HG03558 (cell line): ENCODE data around the gene AGBL4.
"Not testable (repeated sequence)": the region's sequence is repeated elsewhere in the genome, so short reads cannot be mapped to it uniquely, and the experiment has no call there.

Experiments used
- ATAC-seq: cut with Tn5 transposase; IDR thresholded peaks from one replicate; pipeline ENCODE4 v1.9.1; 2021; ENCODE audit warnings: moderate number of reproducible peaks; ENCODE audit not compliant: unreplicated experiment; ENCODE audit errors: extremely low read depth

The AGBL4 gene

DNA sequence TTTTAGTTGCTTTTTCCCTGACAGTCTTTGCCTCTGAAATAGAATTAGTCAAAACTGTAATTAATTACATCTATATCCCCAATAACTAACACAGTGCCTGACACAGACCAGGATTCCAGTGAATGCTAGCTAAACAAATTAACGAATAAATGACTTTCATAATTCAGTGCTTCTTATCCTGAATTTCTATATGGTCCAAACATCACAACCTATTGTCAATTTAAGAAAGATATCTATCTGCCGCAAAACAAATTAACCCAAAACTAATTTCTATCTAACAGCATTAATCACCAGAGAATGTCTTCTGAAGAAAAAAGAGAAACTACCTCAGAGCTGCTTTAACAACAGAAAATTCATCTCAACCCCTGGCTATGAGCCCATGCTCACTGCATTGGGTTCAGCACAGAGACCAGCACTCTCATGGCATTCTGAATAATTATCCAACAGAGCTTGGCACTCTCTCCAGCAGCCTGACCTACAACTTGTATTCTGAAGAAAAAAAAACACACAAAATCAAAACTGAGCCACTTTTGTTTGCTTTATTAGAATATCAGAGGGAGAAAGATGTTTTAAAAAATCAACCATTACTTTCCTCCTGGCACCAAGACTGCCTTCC is 699.7 kb downstream of the AGBL4 start:
- no peak for ATAC-seq

DNA sequence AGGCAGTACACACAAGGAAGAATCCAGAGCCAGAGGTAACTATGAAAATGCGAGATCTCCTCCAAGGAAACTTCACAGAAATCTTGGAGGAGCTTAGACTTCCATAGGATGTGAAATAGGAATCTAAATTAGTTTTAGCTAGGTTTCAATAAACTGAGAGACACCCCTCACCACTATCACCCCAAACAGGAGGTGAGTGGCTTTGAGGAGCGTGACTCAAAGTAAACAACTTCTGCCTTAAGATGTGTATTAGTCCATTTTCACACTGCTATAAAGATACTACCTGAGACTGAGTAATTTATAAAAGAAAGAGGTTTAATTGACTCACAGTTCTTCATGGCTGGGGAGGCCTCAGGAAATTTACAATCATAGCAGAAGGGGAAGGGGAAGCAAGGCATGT is 703.3 kb downstream of the AGBL4 start:
- ATAC-seq, result not testable (repeated sequence)

DNA sequence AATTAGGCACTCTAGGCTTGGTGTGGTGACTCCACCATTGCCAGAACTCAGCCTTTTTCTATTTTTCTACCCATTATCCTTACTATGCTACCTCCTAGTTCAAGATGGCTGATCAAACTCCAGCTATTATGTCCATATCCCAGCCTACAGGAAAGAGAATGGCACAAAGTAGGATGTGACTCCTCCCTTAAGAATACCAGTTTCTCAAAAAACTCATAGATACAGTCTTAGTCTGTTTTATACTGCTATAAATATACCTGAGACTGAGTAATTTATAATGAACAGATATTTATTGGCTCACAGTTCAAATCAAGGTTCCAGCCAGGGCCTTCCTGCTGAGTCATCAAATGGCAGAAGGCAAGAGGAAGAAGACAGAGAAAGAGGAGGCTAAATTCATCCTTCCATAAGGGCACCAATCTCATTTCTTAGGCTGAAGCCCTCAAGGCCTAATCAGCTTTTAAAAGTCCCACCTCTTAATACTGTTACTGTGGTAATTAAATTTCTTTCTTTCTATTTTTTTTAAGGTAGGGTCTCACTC is 704.3 kb downstream of the AGBL4 start:
- ATAC-seq, result no peak

DNA sequence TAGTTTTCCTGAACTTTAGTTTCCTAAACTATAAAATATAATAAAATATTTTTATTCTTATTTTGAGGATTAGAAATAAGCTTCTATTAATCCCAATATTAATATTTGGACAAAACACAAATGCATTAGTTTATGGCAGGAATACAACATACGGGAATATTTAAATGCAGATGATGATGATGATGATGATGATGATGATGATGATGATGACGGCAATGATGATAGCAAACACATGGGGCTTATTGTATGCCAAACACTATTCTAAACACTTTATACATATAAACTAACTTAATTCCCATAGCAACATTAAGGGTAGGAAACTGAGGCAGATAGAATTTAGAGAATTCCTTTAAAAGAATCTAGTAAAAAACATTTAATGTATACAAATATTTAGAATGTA is 705.5 kb downstream of the AGBL4 start:
- ATAC-seq, result no peak

DNA sequence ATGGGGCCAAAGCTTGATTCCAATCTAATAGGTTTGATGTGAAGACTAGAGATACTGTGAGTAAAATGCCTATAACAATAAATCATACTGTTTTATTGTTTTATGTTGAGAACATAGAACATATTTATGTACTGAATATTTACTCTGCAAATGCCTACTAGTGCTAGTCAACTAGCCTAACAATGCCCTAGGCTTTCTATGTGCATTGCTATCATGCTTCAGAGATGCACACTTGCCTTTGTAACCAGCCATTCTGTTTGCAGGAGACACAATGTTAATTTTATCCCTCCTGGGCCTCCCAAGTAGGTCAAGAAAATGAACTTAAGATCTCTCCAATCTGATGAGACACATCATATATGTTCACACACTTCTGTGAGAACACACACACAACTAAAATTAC is 716.3 kb downstream of the AGBL4 start:
- ATAC-seq, result no peak

DNA sequence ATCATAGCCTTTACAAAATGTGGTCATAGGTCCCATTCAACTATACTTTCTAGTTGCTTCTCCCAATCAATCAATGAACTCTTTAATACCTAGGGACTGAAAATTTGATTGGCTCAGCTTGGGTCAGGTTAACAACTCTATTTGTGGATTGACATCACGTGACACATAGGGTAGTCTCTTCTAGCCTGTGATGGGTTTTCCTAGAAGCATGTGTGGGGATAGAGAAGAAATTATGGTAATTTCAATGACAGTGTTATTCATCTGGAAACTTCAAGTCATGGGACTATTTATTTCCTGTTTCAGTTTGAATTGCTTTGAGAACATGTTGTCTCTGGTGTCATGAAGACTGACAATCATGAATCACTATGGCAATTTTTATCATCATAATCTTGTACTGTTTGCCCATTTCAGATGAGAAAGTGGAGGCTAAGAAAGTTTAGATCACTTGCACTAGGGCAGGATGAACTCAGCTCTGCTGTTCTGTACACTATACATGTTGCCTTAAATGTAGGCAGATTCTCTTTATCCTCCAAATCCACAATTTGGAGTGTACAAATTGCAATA is 717.2 kb downstream of the AGBL4 start:
- ATAC-seq, result no peak

DNA sequence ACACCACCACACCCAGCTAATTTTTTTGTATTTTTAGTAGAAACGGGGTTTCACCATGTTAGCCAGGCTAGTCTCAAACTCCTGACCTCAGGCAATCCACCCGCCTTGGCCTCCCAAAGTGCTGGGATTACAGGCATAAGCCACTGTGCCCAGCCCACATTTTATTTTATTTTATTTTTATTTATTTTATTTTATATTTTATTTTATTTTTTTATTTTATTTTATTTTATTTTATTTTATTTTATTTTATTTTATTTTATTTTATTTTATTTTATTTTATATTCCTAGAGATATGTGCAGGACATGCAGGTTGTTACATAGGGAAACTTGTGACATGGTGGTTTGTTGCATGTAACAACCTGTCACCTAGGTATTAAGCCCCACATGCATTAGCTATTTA is 721.4 kb downstream of the AGBL4 start:
- ATAC-seq, result not testable (repeated sequence)

DNA sequence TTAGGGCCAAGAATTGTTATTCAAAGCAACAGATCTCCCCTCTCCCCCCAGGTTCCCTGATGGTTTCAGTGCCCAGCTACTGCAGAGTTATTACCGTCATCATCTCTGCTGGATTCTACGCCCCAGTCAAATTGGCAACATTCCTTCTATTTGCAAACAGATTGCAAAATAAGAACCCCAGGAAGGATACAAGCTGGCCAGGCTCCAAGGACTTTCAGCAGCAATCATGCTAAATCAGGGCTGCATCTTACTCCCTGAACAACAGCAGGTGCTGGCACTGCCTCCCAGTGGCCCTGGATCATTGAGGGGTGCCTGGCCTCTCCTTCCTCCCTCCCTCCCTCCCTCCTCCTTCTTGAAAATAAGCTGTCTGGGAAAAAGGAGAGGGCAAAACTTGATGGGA is 725.5 kb downstream of the AGBL4 start:
- ATAC-seq, result no peak

DNA sequence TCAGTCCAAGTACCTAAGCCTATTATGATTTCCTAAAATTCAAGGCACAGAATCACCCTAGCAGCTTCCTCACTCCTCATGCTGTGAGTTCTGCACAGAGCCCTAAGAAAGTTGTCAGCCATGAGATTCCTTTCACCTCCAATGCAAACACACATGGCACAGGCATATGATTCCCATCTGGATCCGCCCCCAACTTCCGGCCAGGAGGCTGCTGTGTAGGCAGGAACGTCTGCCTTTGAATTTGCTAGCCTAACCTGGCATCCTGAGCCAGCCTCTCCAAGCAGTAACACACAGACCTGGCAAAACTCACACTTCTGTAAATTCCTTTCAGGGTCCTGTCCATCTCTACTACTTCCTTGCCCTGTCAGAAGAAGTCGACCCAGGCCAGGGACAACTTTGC is 726.0 kb downstream of the AGBL4 start:
- no peak for ATAC-seq

DNA sequence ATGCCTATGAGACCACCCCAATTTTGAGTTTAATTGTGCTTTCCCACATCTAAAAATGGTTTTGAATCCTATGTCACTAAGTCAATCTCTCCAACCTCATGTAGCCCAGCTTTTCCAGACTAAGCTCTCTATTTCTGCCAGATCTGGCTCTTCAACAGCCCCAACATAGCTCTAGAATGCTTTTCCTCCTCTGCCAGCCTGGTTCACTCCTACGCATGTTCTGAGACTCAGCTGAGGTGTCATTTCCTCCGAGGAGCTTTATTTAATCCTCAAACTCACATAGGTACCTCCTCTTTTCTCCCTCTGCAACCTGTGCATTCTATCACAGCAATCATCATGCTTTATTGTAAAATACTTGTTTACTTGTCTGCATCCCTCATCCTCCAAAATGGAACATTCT is 729.2 kb downstream of the AGBL4 start:
- ATAC-seq, result no peak

DNA sequence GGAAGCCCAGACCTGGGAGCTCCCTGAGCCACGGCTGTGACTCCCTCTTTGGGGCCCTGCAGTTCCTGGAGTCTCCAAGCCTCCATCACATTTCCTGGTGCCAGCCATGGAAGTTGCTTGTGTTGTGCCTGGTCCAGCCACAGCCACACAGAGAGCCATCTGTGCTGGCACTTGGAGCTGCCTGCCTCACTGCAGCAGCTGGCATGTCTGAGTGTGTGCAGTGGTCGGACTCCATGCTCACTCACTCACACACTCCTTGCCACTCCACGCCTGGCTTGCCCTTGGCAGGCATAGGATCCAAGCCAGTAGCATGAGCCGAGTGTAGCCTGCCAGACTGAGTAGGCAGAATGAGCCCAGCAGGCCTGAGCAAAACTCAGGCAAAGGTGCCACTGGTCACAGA is 730.7 kb downstream of the AGBL4 start:
- ATAC-seq, result no peak

DNA sequence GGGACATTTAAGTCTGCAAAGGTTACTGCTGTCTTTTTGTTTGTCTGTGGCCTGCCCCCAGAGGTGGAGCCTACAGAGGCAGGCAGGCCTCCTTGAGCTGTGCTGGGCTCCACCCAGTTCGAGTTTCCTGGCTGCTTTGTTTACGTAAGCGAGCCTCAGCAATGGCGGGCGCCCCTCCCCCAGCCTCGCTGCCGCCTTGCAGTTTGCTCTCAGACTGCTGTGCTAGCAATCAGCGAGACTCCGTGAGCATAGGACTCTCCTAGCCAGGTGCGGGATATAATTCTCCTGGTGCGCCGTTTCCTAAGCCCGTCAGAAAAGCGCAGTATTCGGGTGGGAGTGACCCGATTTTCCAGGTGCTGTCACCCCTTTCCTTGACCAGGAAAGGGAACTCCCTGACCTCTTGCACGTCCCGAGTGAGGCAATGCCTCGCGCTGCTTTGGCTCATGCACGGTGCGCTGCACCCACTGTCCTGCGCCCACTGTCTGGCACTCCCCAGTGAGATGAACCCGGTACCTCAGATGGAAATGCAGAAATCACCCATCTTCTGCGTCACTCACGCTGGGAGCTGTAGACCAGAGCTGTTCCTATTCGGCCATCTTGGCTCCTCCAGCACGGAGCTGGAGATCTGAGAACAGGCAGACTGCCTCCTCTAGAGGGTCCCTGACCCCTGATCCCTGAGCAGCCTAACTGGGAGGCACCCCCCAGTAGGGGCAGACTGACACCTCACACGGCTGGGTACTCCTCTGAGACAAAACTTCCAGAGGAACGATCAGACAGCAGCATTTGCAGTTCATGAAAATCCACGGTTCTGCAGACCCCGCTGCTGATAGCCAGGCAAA is 766.3 kb downstream of the AGBL4 start:
- ATAC-seq, result not testable (repeated sequence)

DNA sequence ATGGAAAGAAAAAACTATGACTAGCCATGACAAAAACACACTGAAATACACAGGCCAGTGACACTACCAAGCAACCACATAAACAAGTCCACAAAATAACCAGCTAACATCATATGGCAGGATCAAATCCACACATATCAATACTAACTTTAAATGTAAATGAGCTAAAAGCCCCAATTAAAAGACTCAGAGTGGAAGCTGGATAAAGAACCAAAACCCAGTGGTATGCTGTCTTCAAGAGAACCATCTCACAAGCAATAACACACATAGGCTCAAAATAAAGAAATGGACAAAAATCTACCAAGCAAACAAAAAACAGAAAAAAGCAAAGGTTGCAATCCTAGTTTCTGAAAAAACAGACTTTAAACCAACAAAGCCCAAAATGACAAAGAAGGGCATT is 770.8 kb downstream of the AGBL4 start:
- ATAC-seq, result no peak

DNA sequence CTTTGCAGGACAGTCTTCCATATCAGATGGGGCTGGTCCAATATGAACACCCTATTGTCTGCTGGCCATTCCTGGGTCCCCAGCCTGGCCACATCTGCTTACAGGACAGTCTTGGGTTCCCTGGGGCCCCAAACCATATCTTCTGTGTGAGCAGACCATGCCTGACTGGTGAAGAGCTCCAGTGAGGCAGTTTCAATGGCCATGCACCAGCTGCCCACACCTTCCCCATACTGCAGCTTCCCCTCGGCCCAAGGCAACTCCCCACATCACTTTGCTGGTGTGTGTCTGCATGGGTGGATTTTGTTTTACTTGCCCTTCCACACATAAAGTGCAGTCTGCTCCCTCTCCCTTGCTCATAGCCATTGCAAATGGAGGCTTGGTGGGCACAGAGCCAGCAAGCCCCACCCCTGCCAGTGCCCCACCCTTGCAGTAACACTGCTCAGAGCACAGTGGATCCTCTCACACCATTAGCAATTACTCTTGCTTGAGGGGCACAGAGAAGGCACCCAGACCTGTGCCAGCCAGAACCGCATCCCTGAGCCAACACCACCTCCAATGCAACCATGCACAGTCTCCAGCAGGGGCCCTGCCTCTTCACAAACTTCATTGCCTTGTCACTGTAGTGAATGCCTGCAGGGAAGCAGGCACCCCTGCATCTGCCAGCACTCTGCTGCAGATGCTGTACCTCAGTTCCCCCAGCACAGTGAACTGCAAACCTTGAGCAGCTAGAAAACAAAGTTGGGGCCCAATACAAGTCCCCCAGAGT is 772.6 kb downstream of the AGBL4 start:
- no peak for ATAC-seq

DNA sequence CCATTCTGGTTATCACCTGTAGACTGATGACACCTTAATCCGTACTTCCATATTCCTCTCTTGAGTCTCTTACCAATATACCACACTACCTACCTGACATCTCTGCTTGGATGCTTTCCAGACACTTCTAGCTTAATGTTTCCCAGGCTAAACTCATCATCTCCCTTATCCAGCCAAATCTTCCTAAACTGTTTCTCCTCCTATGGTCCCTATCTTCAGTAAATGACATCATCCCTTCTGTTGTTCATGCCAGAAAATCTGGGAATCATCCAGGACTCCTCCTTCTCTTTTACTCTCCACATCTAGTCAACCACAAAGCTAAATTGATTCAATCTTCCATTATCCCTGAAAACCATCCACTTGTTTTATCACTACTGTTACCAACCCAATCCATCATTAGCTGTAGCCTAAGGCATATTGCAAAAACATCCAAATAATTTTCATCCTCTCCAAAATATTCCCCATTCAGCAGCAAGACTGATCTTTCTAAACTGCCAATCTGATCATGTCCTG is 783.0 kb downstream of the AGBL4 start:
- ATAC-seq, result no peak

DNA sequence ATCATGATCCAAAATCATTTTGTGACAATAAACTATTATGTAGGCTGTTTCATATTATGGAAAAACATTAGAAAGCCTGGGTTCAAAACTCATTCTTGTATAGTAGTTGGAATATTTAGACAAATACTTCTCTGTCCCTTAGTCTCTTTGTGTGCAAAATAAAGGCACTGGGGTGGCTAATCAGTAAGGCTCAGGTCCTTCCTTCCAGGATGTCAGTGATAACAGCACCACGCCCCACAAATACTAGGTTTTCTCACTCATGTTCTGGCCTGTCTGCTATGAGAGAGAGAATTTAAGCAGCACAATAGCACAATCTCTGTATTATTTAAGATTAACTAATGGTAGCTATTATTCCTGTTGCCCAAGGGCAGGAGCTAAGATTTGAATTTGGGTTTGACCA is 788.8 kb downstream of the AGBL4 start:
- ATAC-seq, result no peak

DNA sequence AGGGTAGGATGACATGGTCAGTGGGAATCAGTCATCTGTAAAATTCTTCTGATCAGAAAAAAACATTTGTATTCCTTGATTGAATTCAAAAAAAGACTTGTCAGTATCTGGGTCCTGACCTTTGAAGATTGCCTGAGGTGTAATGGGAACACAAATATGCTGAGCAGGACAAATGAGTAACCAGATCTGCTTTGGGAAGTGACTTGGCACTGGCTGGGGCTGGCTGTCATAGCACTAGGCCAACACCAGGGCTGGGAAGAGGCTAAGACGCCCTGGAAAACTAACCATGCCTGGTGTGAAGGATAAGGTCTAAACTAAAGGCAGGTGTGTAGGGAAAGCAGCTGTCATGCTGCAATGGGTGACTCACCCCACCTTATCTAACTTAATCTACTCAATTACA is 794.2 kb downstream of the AGBL4 start:
- ATAC-seq, result no peak

DNA sequence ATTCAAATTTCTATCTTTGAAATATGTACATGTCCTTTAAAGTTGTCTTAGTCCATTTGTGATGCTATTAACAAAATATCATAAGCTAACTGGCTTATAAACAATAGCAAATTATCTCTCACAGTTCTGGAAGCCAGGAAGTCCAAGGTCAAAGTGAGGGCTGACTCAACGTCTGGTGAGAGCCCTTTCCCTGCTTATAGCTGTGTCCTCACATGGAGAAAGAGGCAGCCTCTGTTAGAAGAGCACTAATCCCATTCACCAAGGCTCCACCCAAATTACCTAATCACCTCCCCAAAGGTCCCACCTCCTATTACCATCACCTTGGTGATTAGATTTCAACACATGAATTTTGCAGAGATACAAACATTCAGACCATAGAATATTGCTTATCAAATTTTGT is 797.0 kb downstream of the AGBL4 start:
- ATAC-seq, result no peak

DNA sequence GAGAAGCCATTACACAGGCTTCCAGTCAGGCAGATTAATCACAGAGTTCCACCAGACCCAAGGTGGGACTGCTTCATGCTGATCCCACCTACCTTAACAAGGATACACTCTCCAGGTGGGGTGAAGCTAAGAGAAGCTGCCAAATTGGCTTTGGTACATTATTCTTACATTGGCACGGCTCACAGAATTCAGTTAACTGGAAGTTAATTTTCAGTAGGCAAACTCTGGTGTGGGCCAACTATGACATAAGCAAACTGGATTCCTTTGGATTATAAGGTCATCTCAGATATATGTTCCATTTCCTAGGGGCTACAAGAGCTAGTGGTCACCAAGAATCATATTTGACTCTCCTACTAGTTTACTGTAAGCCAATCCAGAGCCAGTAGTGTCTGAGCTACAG is 798.3 kb downstream of the AGBL4 start:
- ATAC-seq, result no peak

DNA sequence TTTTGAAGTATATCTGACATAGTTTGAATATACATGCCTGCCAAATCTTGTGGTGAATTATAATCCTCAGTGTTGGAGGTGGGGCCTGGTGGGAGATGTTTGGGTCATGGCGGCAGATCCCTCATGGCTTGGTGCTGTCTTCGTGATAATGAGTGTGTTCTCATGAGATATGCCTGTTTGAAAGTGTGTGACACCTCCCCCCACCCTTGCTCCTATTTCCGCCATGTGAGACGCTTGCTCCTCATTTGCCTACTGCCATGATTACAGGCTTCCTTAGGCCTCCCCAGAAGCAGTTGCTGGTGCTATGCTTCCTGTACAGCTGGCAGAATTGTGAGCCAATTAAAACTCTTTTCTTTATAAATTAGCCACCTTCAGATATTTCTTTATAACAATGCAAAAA is 810.5 kb downstream of the AGBL4 start:
- no peak for ATAC-seq

DNA sequence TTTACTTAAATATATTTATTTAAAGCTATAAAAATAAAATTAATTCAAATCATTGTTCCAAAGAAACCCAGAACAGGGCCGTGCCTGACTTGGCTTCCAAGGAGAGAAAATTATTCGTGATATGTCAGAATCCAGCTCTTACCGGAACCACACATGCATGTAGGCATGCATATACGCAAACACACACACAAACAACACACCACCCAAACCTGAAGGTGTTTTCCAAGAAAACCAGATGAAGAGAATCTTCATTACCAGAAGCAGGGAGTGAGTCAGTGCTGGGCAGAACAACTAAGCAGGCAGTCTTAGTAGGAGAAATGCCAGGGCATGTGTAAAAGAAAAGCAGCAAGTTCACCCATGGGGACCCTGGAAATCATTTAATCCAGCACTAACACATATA is 815.0 kb downstream of the AGBL4 start:
- ATAC-seq, result no peak
